ENCODE results near the gene FXYD4. TPM values are rescaled to one million over a fixed set of nuclear protein-coding genes. Genes with fewer than 3 reads are reported as not detected.

FXYD4 gene
- polyA plus RNA-seq, 1 of the 3 experiments (the other 2 are of a cell fraction): not detected

- Histone ChIP-seq H3K4me1 (ENCODE audit: control insufficient read depth in 1 of 2, insufficient read depth in 2 of 2, low read depth in 1 of 2, low read length in 1 of 2) (peaks cover 5 to 19% of the 10 kb centered on the region in 2 experiments; a peak in 3 of 4 replicates), H2AFZ (ENCODE audit: low read depth) (no peak overlapping the region)
Observed at GRCh38 chr10:43350686-43351085, 20.8 kb upstream of the FXYD4 start.

More at GRCh38 chr10:43350686-43351085, 20.8 kb upstream of the FXYD4 start:
- Histone ChIP-seq H3K9ac (no peak overlapping the region), H3K27me3 (ENCODE audit: insufficient read depth) (no peaks in the 10 kb centered on the region), H3K4me2 (no peak overlapping the region), H3K9me3 (no peaks in the 10 kb centered on the region), H3K4me3 (ENCODE audit: low read depth in 2 of 2, low read length in 1 of 2) (peak overlapping the region in 1 of 2 experiments; percentile 9; a peak in 1 of 4 replicates), H3K79me2 (ENCODE audit: insufficient read depth) (no peaks in the 10 kb centered on the region), H3K36me3 (replicated peaks in 1 of 2; ENCODE audit: control insufficient read depth in 1 of 2, insufficient read depth in 2 of 2, low read length in 1 of 2) (no peaks in the 10 kb centered on the region), H3K9me2 (no peaks in the 10 kb centered on the region), H4K20me1 (ENCODE audit: insufficient read depth) (no peaks in the 10 kb centered on the region), H3K27ac (ENCODE audit: low read depth in 2 of 2, low read length in 1 of 2) (no peak overlapping the region), H3F3A (replicated peaks; ENCODE audit: insufficient read depth) (peaks cover 13% of the 10 kb centered on the region)
- DNase-seq: peak; percentile 49
- ChIA-PET CTCF (interaction anchor here (0.7 to 4.4 kb wide), 8 partner anchors 18 to 597 kb away, joined by 3 to 90 read pairs (median 4); no protein-coding TSS in a partner anchor), POLR2A (no interaction called here)
- TF ChIP-seq FOSL2 (IDR thresholded peaks at IDR 0.05; ENCODE audit: borderline replicate concordance, low read depth) (no peak), NRF1 (IDR thresholded peaks at IDR 0.05; ENCODE audit: low read depth, low read length) (no peak), TAF1 (IDR thresholded peaks at IDR 0.05; ENCODE audit: borderline replicate concordance, low read depth, low read length) (no peak), USF2 (IDR thresholded peaks at IDR 0.05; ENCODE audit: borderline replicate concordance, low read depth, low read length) (no peak), IRF3 (IDR thresholded peaks at IDR 0.05; ENCODE audit: low read depth, low read length) (no peak), RFX5 (IDR thresholded peaks at IDR 0.05; ENCODE audit: low read length) (no peak), MXI1 (IDR thresholded peaks at IDR 0.05; ENCODE audit: low read depth, low read length) (no peak), USF1 (IDR thresholded peaks at IDR 0.05; ENCODE audit: borderline replicate concordance, low read depth) (no peak), SIN3A (IDR thresholded peaks at IDR 0.05; ENCODE audit: borderline replicate concordance, low read depth, low read length) (no peak), REST (IDR thresholded peaks at IDR 0.05; ENCODE audit: low read depth, low read length) (no peak), ZBTB33 (IDR thresholded peaks at IDR 0.05; ENCODE audit: borderline replicate concordance, low read depth) (no peak), ELF1 (IDR thresholded peaks at IDR 0.05) (no peak), JUND (IDR thresholded peaks at IDR 0.05) (no peak), FOXM1 (IDR thresholded peaks at IDR 0.05; ENCODE audit: low read depth) (no peak), RXRA (IDR thresholded peaks at IDR 0.05; ENCODE audit: borderline replicate concordance, low read depth) (no peak), NFIC (IDR thresholded peaks at IDR 0.05; ENCODE audit: borderline replicate concordance) (no peak), GABPA (IDR thresholded peaks at IDR 0.05; ENCODE audit: low read depth) (no peak), CTCF (IDR thresholded peaks at IDR 0.05) (no peak), FOXJ3 (CRISPR knock-in tag; IDR thresholded peaks at IDR 0.05) (no peak), MEF2A (IDR thresholded peaks at IDR 0.05; ENCODE audit: borderline replicate concordance, low read depth) (no peak)
- WGBS (ENCODE audit: low lambda C conversion rate): 62% methylated on average over 34 of the region's 34 CpGs
